ENCODE data around the gene ABCG2.
A peak's percentile ranks its signal among the peaks of the same experiment; 100 is the strongest.

ABCG2 gene

DNA sequence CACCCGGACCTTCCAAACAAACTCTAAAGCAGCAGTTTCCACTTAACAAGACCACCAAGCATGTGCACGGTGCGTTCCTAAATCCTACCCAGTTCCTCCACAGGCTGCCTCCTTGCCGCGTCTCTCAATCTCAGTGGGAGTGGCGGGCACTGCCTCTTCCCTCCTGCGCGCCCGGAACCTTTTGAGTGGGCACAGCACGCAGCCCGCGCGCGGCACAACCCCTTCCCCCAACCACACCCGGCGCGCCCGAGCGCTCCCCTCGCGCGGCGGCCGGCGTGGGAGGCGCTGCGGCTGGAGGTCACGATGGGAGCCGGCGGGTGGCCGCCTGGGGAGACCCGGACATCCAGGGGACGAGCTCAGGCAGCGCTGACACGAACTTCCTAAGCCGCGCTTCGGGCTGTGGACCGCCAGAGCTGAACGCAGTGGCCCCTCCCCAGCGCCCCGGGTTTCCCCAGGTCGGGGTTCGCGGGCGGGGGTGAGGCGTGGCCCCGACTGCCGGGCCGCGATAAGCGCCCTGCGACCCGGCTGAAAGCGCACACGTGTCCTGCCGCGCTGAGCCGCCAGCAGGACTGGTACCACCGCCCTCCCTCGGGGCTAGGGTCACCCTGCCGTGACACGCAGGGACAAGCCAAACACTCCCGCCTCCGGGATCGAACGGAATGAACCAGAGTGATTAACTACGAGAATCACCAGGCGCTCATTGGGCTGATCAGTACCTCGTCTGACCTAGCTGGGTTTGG, at the start of gene ABCG2:
Gene ABCG2, minus strand, starts transcription at position 151 of the 740 bp plus-strand sequence. CDS start 18,644 bp downstream, outside the sequence.
- TF ChIP-seq, protein P1, sequence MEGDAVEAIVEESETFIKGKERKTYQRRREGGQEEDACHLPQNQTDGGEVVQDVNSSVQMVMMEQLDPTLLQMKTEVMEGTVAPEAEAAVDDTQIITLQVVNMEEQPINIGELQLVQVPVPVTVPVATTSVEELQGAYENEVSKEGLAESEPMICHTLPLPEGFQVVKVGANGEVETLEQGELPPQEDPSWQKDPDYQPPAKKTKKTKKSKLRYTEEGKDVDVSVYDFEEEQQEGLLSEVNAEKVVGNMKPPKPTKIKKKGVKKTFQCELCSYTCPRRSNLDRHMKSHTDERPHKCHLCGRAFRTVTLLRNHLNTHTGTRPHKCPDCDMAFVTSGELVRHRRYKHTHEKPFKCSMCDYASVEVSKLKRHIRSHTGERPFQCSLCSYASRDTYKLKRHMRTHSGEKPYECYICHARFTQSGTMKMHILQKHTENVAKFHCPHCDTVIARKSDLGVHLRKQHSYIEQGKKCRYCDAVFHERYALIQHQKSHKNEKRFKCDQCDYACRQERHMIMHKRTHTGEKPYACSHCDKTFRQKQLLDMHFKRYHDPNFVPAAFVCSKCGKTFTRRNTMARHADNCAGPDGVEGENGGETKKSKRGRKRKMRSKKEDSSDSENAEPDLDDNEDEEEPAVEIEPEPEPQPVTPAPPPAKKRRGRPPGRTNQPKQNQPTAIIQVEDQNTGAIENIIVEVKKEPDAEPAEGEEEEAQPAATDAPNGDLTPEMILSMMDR (IDR thresholded peaks at IDR 0.05; ENCODE audit: low read depth, low read length, missing control alignments), result no peak

DNA sequence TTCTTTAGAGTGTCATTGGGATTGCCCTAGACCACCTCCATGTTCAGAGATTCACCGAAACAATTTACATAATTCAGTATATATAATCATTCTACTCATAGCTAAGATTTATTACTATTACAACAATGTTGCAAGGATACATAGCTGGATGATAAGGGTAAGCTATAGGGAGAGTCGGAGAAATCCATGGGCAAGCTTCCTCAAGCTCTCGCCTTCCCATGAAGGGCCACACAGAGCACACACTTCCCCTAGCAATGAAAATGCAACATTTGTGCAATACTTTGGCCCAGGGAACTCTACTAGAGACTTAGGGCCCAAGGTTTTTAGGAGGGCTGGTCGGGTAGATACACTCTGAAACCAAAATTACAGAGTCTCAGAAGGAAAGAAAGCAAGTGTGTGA, 49.7 kb upstream of the ABCG2 start:
- H3K4me3 ChIP-seq (replicated peaks; ENCODE audit: low read depth, low read length), result no peak overlapping the region
- no peak for DNase-seq (ENCODE audit: extremely low read depth, low read depth)
- TF ChIP-seq, protein P1 (IDR thresholded peaks at IDR 0.05; ENCODE audit: low read depth, low read length, missing control alignments), result no peak

More for the DNA sequence above, at the start of gene ABCG2:
- H3K4me3 ChIP-seq (replicated peaks; ENCODE audit: low read depth, low read length), result peak within 1 kb of the TSS; percentile 57
- DNase-seq (ENCODE audit: extremely low read depth, low read depth), result peak; percentile 67

DNA sequence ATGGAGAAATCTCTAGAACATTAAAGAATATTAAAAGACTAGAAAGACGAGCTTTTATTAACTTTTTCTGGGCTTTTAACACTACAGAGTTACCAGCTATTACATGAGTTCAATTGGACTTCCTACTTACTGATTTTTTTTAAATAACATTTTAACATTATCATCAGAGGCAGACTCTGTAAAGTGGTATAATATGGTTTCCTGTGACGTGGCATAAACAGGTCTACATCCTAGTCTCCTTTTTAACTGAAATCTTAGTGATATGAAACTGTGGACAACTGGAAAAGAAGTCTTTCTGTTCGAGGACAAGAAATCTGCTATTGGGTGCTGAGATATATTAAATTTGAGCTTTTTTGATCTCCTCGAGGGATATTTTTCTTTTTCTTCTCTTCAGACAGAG, 48.7 kb upstream of the ABCG2 start:
- H3K4me3 ChIP-seq (replicated peaks; ENCODE audit: low read depth, low read length), result no peak overlapping the region
- TF ChIP-seq, protein P1 (IDR thresholded peaks at IDR 0.05; ENCODE audit: low read depth, low read length, missing control alignments), result no peak
- no peak for DNase-seq (ENCODE audit: extremely low read depth, low read depth)

DNA sequence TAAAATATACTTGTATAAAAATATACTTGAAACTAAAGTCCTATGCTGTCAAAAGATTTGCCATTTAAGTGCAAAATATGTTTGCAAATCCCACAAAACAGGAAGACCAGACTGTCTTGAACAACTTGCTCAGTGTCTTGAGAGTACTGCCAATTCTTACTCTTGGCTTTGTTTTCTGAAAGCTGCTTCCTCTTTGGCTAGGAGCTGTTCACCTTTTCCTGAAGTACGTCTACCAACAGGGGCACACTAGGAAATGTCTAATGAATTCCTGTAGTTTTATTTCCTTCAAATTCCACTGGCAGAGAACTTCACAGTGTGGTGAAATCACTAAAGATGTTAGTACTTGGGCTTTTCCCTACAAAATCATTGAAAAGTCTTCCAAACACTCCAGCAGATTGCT, 46.4 kb upstream of the ABCG2 start:
- TF ChIP-seq, protein P1 (IDR thresholded peaks at IDR 0.05; ENCODE audit: low read depth, low read length, missing control alignments), result no peak
- H3K4me3 ChIP-seq (replicated peaks; ENCODE audit: low read depth, low read length), result no peak overlapping the region
- no peak for DNase-seq (ENCODE audit: extremely low read depth, low read depth)

DNA sequence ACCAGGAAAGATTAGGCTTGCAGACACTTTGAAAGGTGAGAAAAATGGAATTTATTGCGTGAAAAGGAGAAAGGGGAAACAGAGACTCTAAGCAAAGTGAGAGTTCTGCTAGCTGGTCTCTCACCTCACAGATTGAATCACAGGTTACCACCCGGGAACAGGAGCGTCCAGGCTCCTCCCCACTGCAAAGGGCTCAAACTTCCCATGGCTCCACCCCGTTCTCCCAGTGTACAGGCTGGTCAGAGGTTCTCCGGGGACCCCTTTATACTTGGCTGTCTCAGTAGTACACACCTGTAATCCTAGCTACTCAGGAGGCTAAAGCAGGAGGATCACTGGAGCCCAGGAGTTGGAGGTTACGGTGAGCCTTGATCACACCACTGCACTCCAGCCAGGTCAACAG, 44.0 kb upstream of the ABCG2 start:
- TF ChIP-seq, protein P1 (IDR thresholded peaks at IDR 0.05; ENCODE audit: low read depth, low read length, missing control alignments), result no peak
- DNase-seq (ENCODE audit: extremely low read depth, low read depth), result no peak
- no peak overlapping the region for H3K4me3 ChIP-seq (replicated peaks; ENCODE audit: low read depth, low read length)

DNA sequence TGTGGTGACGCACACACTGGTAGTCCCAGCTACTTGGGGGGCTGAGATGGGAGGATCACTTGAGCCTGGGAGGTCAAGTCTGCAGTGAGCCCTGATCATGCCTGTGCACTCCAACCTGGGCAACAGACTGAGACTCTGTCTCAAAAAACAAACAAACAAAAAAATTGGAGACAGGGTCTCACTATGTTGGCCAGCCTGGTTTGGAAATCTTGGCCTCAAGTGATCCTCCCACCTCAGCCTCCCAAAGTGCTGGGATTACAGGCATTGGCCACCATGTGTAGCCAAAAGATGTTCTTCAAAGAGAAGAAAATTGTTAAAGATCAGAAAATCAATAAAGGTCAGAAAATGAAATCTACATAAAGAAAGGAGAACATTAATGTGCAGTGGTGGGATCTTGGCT, 41.7 kb upstream of the ABCG2 start:
- DNase-seq (ENCODE audit: extremely low read depth, low read depth), result no peak
- no peak overlapping the region for H3K4me3 ChIP-seq (replicated peaks; ENCODE audit: low read depth, low read length)
- TF ChIP-seq, protein P1 (IDR thresholded peaks at IDR 0.05; ENCODE audit: low read depth, low read length, missing control alignments), result no peak

Measured in HFF-Myc (cell line).